Epithelial cell of prostate (primary cell): Measurements from ENCODE around the gene ADH6.
A peak's percentile ranks its signal among the peaks of the same experiment; 100 is the strongest.
"Not testable (repeated sequence)": the region's sequence is repeated elsewhere in the genome, so short reads cannot be mapped to it uniquely, and the experiment has no call there.

Experiments used
- DNase-seq: peaks from one replicate; pipeline ENCODE4 v3.0.0-alpha.2; 2011; ENCODE audit warnings: low read depth, low spot score
- H3K27ac ChIP-seq: fragments of 450-650 bp; 2 replicates; pipeline ENCODE4 v1.5.1; 2017; ENCODE audit warnings: mild to moderate bottlenecking

Gene ADH6

GRCh38 chr4:99219072-99219471 is at the start of gene ADH6:
TSS of gene ADH6 (minus strand) at chr4:99219246. CDS start at chr4:99219152, 94 bp downstream.
- no peak within 1 kb of the TSS for H3K27ac ChIP-seq
- DNase-seq: no peak

GRCh38 chr4:99264927-99265326 is 45.9 kb upstream of the ADH6 start:
- H3K27ac ChIP-seq: no peak overlapping the region
- no peak for DNase-seq

GRCh38 chr4:99252746-99253145 is 33.7 kb upstream of the ADH6 start:
- DNase-seq: peak; percentile 10
- no peak overlapping the region for H3K27ac ChIP-seq

GRCh38 chr4:99248714-99249113 is 29.7 kb upstream of the ADH6 start:
- no peak for DNase-seq
- H3K27ac ChIP-seq: no peak overlapping the region

GRCh38 chr4:99235955-99236354 is 16.9 kb upstream of the ADH6 start:
- no peak for DNase-seq

GRCh38 chr4:99234331-99235010 is 15.4 kb upstream of the ADH6 start:
- H3K27ac ChIP-seq: no peak overlapping the region
- DNase-seq: no peak

More at GRCh38 chr4:99235955-99236354, 16.9 kb upstream of the ADH6 start:
- H3K27ac ChIP-seq: no peak overlapping the region

GRCh38 chr4:99233397-99233796 is 14.4 kb upstream of the ADH6 start:
- H3K27ac ChIP-seq, DNase-seq: not testable (repeated sequence)

- not testable (repeated sequence) for H3K27ac ChIP-seq, DNase-seq
Measured at GRCh38 chr4:99228706-99229105, 9.7 kb upstream of the ADH6 start.

- H3K27ac ChIP-seq, DNase-seq: not testable (repeated sequence)
Measured at GRCh38 chr4:99227646-99228045, 8.6 kb upstream of the ADH6 start.

GRCh38 chr4:99221980-99222379 is 2.9 kb upstream of the ADH6 start:
- no peak for DNase-seq
- H3K27ac ChIP-seq: no peak overlapping the region

- no peak for DNase-seq
- no peak overlapping the region for H3K27ac ChIP-seq
Measured at GRCh38 chr4:99219479-99219878, 433 bp upstream of the ADH6 start.

GRCh38 chr4:99215521-99215920 is 3.5 kb downstream of the ADH6 start:
- H3K27ac ChIP-seq: no peak overlapping the region
- DNase-seq: no peak

GRCh38 chr4:99210789-99211188 is 8.3 kb downstream of the ADH6 start:
- no peak overlapping the region for H3K27ac ChIP-seq
- DNase-seq: no peak

- no peak overlapping the region for H3K27ac ChIP-seq
- DNase-seq: no peak
Measured at GRCh38 chr4:99209671-99210070, 9.4 kb downstream of the ADH6 start.

- no peak overlapping the region for H3K27ac ChIP-seq
- no peak for DNase-seq
Measured at GRCh38 chr4:99208719-99209075, 10.3 kb downstream of the ADH6 start.

GRCh38 chr4:99207911-99208718 is 10.9 kb downstream of the ADH6 start:
- no peak overlapping the region for H3K27ac ChIP-seq
- DNase-seq: no peak

- H3K27ac ChIP-seq: no peak overlapping the region
- DNase-seq: no peak
Measured at GRCh38 chr4:99207069-99207743, 11.8 kb downstream of the ADH6 start.

- DNase-seq: no peak
Measured at GRCh38 chr4:99205153-99205979, 13.7 kb downstream of the ADH6 start.

GRCh38 chr4:99202536-99202935 is 16.5 kb downstream of the ADH6 start:
- no peak overlapping the region for H3K27ac ChIP-seq
- DNase-seq: no peak

More at GRCh38 chr4:99205153-99205979, 13.7 kb downstream of the ADH6 start:
- no peak overlapping the region for H3K27ac ChIP-seq

GRCh38 chr4:99202094-99202493 is 17.0 kb downstream of the ADH6 start:
- H3K27ac ChIP-seq: no peak overlapping the region
- no peak for DNase-seq
